Choroid plexus epithelial cell (primary cell): Measurements from ENCODE around the gene CD300LG.

Experiments
- DNase-seq: peaks from one replicate; pipeline ENCODE4 v3.0.0-alpha.2; 2010; ENCODE audit warnings: low read depth
- H3K4me3 ChIP-seq: 2 replicates; pipeline ENCODE4 v1.5.1; 2011; ENCODE audit warnings: low read depth, mild to moderate bottlenecking, control low read depth, low read length, moderate library complexity
- CTCF ChIP-seq: conservative IDR thresholded peaks from 2 replicates; pipeline ENCODE4 v1.5.1; 2011; ENCODE audit warnings: low read depth, mild to moderate bottlenecking, control low read depth, inconsistent platforms, low read length, moderate library complexity

The CD300LG gene

DNA sequence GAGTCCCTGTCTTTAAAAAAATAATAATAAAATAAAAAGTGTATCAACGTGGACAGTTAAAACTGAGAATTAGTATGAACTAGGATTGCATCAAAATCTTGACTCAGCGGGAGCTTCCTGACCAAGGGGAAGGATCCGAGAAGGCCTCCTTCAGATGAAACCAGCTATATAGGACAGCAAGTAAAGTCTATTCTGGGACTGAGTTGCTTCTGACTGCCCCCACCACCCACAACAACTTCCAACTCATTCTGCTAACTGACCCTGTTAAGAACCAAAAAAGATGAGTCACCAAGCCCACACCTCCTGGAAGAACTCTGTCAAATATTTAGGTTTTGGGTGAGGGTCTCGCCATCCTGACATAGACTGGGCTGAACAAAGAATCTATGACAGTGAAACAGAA is 38.9 kb upstream of the CD300LG start:
- H3K4me3 ChIP-seq: no peak overlapping the region
- TF ChIP-seq CTCF: no peak
- DNase-seq: peak; percentile 30

DNA sequence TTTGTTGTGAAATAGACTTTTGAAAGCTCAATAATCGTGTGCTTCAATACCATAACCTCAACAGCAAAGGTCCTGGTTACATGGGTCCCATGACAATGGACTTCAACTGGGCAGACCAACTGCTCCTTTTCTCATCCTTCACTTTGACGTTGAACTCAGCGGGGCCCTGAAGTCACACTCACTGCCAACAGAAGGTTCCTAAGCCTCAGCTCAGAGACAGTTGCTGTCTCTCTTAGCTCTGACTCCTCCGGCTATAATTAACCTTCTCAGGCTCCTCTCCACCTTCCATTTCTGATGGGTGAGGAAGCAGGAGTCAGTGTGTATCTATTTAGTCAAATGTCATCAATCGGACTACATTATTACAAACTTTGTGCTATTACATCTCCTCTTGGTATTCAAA is 37.9 kb upstream of the CD300LG start:
- no peak for DNase-seq
- H3K4me3 ChIP-seq: no peak overlapping the region
- no peak for TF ChIP-seq CTCF

GRCh38 chr17:43810226-43810715 is 36.7 kb upstream of the CD300LG start:
- no peak for DNase-seq
- H3K4me3 ChIP-seq: no peak overlapping the region
- TF ChIP-seq CTCF: no peak

DNA sequence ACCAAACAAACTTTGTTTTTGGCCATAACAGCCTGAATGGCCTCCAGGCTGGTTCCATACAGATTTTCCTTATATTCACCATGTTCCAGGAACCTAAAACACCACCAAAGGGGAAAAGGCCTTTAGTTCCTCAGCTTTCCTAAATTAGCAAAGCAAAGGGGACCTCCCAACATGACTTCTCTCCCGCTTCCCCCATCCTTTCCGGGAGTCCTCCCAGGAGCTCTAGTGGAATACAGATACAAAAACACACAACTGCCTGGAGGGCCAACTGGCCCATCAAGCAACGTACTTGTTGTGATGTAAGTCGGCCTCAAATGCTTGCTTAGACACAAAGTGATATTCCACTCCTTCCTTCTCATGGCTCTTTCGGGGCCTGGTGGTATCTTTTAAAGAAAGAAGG is 36.2 kb upstream of the CD300LG start:
- DNase-seq: no peak
- TF ChIP-seq CTCF: no peak
- H3K4me3 ChIP-seq: no peak overlapping the region

GRCh38 chr17:43812396-43813265 is 34.3 kb upstream of the CD300LG start:
- TF ChIP-seq CTCF: no peak
- DNase-seq: no peak
- no peak overlapping the region for H3K4me3 ChIP-seq

GRCh38 chr17:43813386-43813785 is 33.6 kb upstream of the CD300LG start:
- no peak overlapping the region for H3K4me3 ChIP-seq
- DNase-seq: no peak
- TF ChIP-seq CTCF: no peak

- no peak for TF ChIP-seq CTCF
- H3K4me3 ChIP-seq: no peak overlapping the region
- DNase-seq: no peak
Measured at GRCh38 chr17:43814026-43814425, 33.0 kb upstream of the CD300LG start.
